AG09309 (cell line): ENCODE results near the gene SPINDOC.

Experiments used
- DNase-seq: peaks from one replicate; pipeline ENCODE4 v3.0.0-alpha.2; 2010; ENCODE audit warnings: low read depth
- H3K4me3 ChIP-seq: 2 replicates; pipeline ENCODE4 v1.5.1; 2011; ENCODE audit warnings: mild to moderate bottlenecking, low read depth, low read length, moderate library complexity; ENCODE audit not compliant: control insufficient read depth
- CTCF ChIP-seq: IDR thresholded peaks from 2 replicates; pipeline ENCODE4 v1.5.1; 2011; ENCODE audit warnings: mild to moderate bottlenecking, low read depth, low read length, inconsistent platforms; ENCODE audit not compliant: insufficient read depth, control insufficient read depth; ENCODE audit errors: missing control alignments

Gene SPINDOC

GRCh38 chr11:63834535-63835157 is 21.4 kb downstream of the SPINDOC start:
- no peak overlapping the region for H3K4me3 ChIP-seq
- no peak for TF ChIP-seq CTCF
- no peak for DNase-seq

- no peak overlapping the region for H3K4me3 ChIP-seq
- TF ChIP-seq CTCF: no peak
- DNase-seq: no peak
Observed at GRCh38 chr11:63835158-63835545, 21.9 kb downstream of the SPINDOC start.

GRCh38 chr11:63837027-63837688 is 23.9 kb downstream of the SPINDOC start:
- no peak for DNase-seq
- H3K4me3 ChIP-seq: no peak overlapping the region
- TF ChIP-seq CTCF: peak; percentile 81

- TF ChIP-seq CTCF: no peak
Observed at GRCh38 chr11:63837739-63838138, 24.5 kb downstream of the SPINDOC start.

GRCh38 chr11:63838150-63838677 is 25.0 kb downstream of the SPINDOC start:
- H3K4me3 ChIP-seq: peak overlapping the region; percentile 95
- TF ChIP-seq CTCF: no peak
- DNase-seq: no peak

More at GRCh38 chr11:63837739-63838138, 24.5 kb downstream of the SPINDOC start:
- H3K4me3 ChIP-seq: no peak overlapping the region
- no peak for DNase-seq

GRCh38 chr11:63838678-63839507 is 25.6 kb downstream of the SPINDOC start, which contains the start of gene MARK2:
TSS of gene MARK2 (plus strand) at chr11:63839110. CDS start at chr11:63839507, 397 bp downstream.
- no peak for TF ChIP-seq CTCF
- peak; percentile 85 for DNase-seq
- peak within 1 kb of the TSS; percentile 95 for H3K4me3 ChIP-seq
